ENCODE results near the gene PARP1. TPM values are rescaled to one million over a fixed set of nuclear protein-coding genes. Genes with fewer than 3 reads are reported as not detected.

PARP1 gene
- total RNA-seq, 1 donor from 2014 or later, result 64.6 TPM

DNA sequence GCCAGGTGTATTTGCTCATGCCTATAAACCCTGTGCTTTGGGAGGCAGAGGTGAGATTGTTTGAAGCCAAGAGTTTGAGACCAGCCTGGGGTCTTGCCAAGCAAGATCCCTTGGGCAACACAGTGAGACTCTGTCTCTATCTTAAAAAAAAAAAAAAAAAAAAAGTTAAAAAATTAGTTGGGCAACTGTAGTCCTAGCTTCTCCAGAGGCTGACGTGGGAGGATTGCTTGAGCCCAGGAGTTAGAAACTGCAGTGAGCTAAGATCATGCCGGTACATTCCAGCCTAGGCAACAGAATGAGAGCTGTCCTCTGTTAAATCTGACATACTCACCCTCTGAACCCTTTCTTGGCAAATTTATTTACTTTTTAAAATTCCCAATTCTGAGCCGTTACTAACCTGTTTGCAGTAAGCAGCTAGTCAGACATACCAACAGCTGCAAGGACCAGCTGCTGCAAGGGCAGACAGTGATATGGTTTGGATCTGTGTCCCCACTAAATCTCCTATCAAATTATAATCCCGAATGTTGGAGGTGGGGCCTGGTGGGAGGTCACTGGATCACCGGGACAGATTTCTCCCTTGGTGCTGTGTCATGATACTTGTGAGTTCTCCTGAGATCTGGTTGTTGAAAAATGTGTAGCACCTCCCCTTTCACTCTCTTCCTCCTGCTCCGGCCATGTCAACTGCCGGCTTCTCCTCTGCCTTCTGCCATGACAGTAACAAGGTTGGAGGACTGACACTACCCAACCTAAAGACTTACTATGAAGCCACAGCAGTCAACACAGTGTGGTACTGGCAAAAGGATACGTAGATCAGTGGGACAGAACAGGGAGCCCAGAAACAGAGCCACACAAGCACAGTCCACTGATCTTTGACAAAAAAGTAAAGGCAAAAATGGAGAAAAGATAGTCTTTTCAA is 10.6 kb downstream of the PARP1 start:
- Histone ChIP-seq H3K4me1 (peaks cover 19% of the 10 kb centered on the region), H3K27ac (no peak overlapping the region), H3K36me3 (peaks cover 0 to 31% of the 10 kb centered on the region in 2 donors), H3K4me3 (no peak overlapping the region), H3K27me3 (no peaks in the 10 kb centered on the region), H3K9me3 (no peaks in the 10 kb centered on the region)
- intact Hi-C loops (cut with DNase I), result no loop called here
- no peak for DNase-seq (ENCODE audit: extremely low spot score in 2 of 2)
- TF ChIP-seq POLR2A (IDR thresholded peaks at IDR 0.05) (no peak), POLR2AphosphoS5 (IDR thresholded peaks at IDR 0.05; ENCODE audit: insufficient read depth in 1 of 2, low read depth in 1 of 2) (no peak)
- TF ChIP-seq, protein P1, sequence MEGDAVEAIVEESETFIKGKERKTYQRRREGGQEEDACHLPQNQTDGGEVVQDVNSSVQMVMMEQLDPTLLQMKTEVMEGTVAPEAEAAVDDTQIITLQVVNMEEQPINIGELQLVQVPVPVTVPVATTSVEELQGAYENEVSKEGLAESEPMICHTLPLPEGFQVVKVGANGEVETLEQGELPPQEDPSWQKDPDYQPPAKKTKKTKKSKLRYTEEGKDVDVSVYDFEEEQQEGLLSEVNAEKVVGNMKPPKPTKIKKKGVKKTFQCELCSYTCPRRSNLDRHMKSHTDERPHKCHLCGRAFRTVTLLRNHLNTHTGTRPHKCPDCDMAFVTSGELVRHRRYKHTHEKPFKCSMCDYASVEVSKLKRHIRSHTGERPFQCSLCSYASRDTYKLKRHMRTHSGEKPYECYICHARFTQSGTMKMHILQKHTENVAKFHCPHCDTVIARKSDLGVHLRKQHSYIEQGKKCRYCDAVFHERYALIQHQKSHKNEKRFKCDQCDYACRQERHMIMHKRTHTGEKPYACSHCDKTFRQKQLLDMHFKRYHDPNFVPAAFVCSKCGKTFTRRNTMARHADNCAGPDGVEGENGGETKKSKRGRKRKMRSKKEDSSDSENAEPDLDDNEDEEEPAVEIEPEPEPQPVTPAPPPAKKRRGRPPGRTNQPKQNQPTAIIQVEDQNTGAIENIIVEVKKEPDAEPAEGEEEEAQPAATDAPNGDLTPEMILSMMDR (IDR thresholded peaks at IDR 0.05), result no peak

DNA sequence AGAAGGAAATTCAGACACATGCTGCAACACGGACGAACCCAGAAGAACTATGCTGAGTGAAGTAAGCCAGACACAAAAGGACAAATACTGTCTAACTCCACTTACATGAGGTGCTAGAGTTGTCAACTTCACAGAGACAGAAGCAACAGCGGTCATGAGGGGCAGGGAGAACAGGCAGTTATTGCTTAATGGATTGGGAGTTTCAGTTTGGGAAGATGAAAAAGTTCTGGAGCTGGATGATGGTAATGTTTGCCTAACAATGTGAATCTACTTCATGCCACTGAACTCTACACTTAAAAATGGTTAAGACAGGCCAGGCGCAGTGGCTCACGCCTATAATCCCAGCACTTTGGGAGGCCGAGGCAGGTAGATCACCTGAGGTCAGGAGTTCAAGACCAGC is 12.1 kb downstream of the PARP1 start:
- intact Hi-C loops (cut with DNase I), result no loop called here
- H3K4me1 ChIP-seq, result peaks cover 12% of the 10 kb centered on the region
- H3K27me3 ChIP-seq, result no peaks in the 10 kb centered on the region
- no peaks in the 10 kb centered on the region for H3K9me3 ChIP-seq
- H3K4me3 ChIP-seq, result no peak overlapping the region
- peaks cover 0 to 21% of the 10 kb centered on the region in 2 donors for H3K36me3 ChIP-seq
- DNase-seq (ENCODE audit: extremely low spot score in 2 of 2), result no peak
- TF ChIP-seq, protein P1 (IDR thresholded peaks at IDR 0.05), result no peak
- TF ChIP-seq POLR2AphosphoS5 (IDR thresholded peaks at IDR 0.05; ENCODE audit: insufficient read depth in 1 of 2, low read depth in 1 of 2) (no peak), POLR2A (IDR thresholded peaks at IDR 0.05) (no peak)
- no peak overlapping the region for H3K27ac ChIP-seq

DNA sequence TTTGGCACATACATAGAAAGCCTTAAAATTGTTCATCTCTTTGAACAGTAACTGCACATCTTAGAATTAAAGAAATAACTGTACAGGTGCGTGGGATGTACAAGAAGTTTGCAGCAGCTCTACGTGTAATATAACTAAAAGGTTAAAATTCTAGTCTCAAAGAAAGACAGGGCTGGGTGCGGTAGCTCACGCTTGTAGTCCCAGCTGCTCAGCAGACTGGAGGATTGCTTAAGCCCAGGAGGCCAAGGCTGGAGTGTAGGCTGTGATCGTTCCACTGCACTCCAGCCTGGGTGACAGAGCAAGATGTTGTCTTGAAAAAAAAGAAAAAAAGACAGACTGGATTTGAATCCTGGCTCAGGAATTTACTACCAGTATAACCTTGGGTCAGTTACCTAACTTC is 13.4 kb downstream of the PARP1 start:
- no peak for DNase-seq (ENCODE audit: extremely low spot score in 2 of 2)
- Histone ChIP-seq H3K4me1 (peaks cover 5% of the 10 kb centered on the region), H3K36me3 (peaks cover 0 to 21% of the 10 kb centered on the region in 2 donors), H3K27me3 (no peaks in the 10 kb centered on the region), H3K4me3 (no peak overlapping the region), H3K27ac (no peak overlapping the region), H3K9me3 (no peaks in the 10 kb centered on the region)
- intact Hi-C loops (cut with DNase I), result no loop called here
- TF ChIP-seq POLR2A (IDR thresholded peaks at IDR 0.05) (no peak), POLR2AphosphoS5 (IDR thresholded peaks at IDR 0.05; ENCODE audit: insufficient read depth in 1 of 2, low read depth in 1 of 2) (no peak)
- TF ChIP-seq, protein P1 (IDR thresholded peaks at IDR 0.05), result no peak

DNA sequence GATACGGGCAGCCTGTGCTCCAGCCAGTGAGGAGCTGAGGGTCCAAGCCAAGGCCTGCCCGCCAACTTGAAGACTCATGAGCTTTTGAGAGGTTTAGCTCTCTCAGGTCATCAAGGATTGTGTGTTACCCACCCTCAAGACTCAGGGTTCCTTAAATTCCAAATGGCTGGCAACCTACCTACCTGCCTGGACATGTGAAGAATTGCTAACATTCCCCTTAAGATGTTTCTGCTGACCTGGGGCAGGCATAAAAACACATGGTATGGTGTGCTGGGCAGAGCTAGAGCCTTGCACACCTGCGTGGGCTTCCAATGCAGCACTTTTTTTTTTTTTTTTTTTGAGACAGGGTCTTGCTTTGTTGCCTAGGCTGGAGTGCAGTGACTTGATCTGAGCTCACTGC is 17.2 kb downstream of the PARP1 start:
- H3K27ac ChIP-seq, result no peak overlapping the region
- intact Hi-C loops (cut with DNase I), result no loop called here
- no peaks in the 10 kb centered on the region for H3K9me3 ChIP-seq
- peaks cover 0 to 43% of the 10 kb centered on the region in 2 donors for H3K36me3 ChIP-seq
- H3K4me3 ChIP-seq, result no peak overlapping the region
- DNase-seq (ENCODE audit: extremely low spot score in 2 of 2), result no peak
- H3K27me3 ChIP-seq, result no peaks in the 10 kb centered on the region
- no peaks in the 10 kb centered on the region for H3K4me1 ChIP-seq
- no peak for TF ChIP-seq POLR2AphosphoS5 (IDR thresholded peaks at IDR 0.05; ENCODE audit: insufficient read depth in 1 of 2, low read depth in 1 of 2)

DNA sequence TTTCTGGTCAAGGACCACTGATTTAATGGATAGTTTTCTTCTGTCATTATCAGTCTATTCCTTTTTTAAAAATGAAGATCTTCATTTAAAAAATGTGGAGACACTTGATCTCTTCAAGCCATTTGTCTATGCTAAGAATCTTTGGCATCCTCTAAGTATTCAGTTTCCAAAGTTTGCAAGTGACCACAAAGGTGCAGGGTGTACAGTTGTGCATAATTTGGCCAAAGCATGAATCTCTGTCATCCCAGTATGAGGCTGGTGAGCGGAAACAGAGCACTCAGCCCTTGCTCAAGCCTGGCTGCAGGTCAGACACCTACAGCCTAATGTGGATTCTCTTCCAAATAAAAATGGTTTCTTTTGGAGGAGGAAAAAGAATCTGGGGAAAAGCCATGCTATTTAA is 19.8 kb downstream of the PARP1 start:
- H3K36me3 ChIP-seq, result peaks cover 0 to 61% of the 10 kb centered on the region in 2 donors
- H3K4me3 ChIP-seq, result no peak overlapping the region
- no peaks in the 10 kb centered on the region for H3K4me1 ChIP-seq
- intact Hi-C loops (cut with DNase I), result no loop called here
- no peak overlapping the region for H3K27ac ChIP-seq
- no peak for DNase-seq (ENCODE audit: extremely low spot score in 2 of 2)
- TF ChIP-seq, protein P1 (IDR thresholded peaks at IDR 0.05), result no peak
- TF ChIP-seq POLR2A (IDR thresholded peaks at IDR 0.05) (no peak), POLR2AphosphoS5 (IDR thresholded peaks at IDR 0.05; ENCODE audit: insufficient read depth in 1 of 2, low read depth in 1 of 2) (no peak)
- no peaks in the 10 kb centered on the region for H3K27me3 ChIP-seq
- no peaks in the 10 kb centered on the region for H3K9me3 ChIP-seq
